HG03457 (cell line): ENCODE results near the gene SOD2.
"Not testable (repeated sequence)": the region's sequence is repeated elsewhere in the genome, so short reads cannot be mapped to it uniquely, and the experiment has no call there.

Source experiments
- ATAC-seq: cut with Tn5 transposase; IDR thresholded peaks from one replicate; pipeline ENCODE4 v1.9.1; 2021; ENCODE audit warnings: moderate number of reproducible peaks; ENCODE audit not compliant: unreplicated experiment

Gene SOD2

GRCh38 chr6:159716247-159717096, 23.4 kb upstream of the SOD2 start:
- ATAC-seq: no peak

GRCh38 chr6:159715605-159716004, 22.6 kb upstream of the SOD2 start:
- no peak for ATAC-seq

GRCh38 chr6:159715166-159715565, 22.1 kb upstream of the SOD2 start:
- ATAC-seq: no peak

- no peak for ATAC-seq
These were observed 21.4 kb upstream of the SOD2 start for GRCh38 chr6:159714404-159714803.

GRCh38 chr6:159713984-159714383, 20.9 kb upstream of the SOD2 start:
- no peak for ATAC-seq

- ATAC-seq: not testable (repeated sequence)
These were observed 19.3 kb upstream of the SOD2 start for GRCh38 chr6:159712389-159712788.

GRCh38 chr6:159710603-159711002, 17.6 kb upstream of the SOD2 start:
- not testable (repeated sequence) for ATAC-seq

GRCh38 chr6:159701413-159701999, 8.5 kb upstream of the SOD2 start:
- no peak for ATAC-seq

- ATAC-seq: no peak
These were observed 7.9 kb upstream of the SOD2 start for GRCh38 chr6:159700970-159701369.

- ATAC-seq: no peak
These were observed 2.9 kb upstream of the SOD2 start for GRCh38 chr6:159695984-159696383.

GRCh38 chr6:159693894-159694545, 979 bp upstream of the SOD2 start:
- no peak for ATAC-seq

GRCh38 chr6:159692303-159693127, 526 bp downstream of the SOD2 start:
- peak; percentile 29 for ATAC-seq

GRCh38 chr6:159691963-159692287, 1.1 kb downstream of the SOD2 start:
- no peak for ATAC-seq

GRCh38 chr6:159691133-159691962, 1.7 kb downstream of the SOD2 start:
- no peak for ATAC-seq

- ATAC-seq: not testable (repeated sequence)
These were observed 2.9 kb downstream of the SOD2 start for GRCh38 chr6:159690135-159690534.

- ATAC-seq: no peak
These were observed 4.0 kb downstream of the SOD2 start for GRCh38 chr6:159689001-159689400.

GRCh38 chr6:159688266-159688905, 4.7 kb downstream of the SOD2 start:
- ATAC-seq: no peak

GRCh38 chr6:159687341-159687740, 5.7 kb downstream of the SOD2 start:
- no peak for ATAC-seq

GRCh38 chr6:159686703-159687102, 6.3 kb downstream of the SOD2 start:
- ATAC-seq: no peak

GRCh38 chr6:159686040-159686439, 7.0 kb downstream of the SOD2 start:
- no peak for ATAC-seq
